K562 (cell line): ENCODE data around the gene ARFRP1. TPM values are rescaled to one million over a fixed set of nuclear protein-coding genes. Genes with fewer than 3 reads are reported as not detected.

Experiments used
- DPF2 ChIP-seq: fragments of 450-650 bp; IDR thresholded peaks from 2 replicates; pipeline ENCODE4 v1.6.1; 2016
- ETV6 ChIP-seq, 3 experiments: fragments of 150-350 bp in 1 of 3; sonication (generic) in 1 of 3; formaldehyde crosslinking in 1 of 3; IDR thresholded peaks; 2 replicates each; pipeline versions ENCODE4 v1.6.1 to v1.8.0; 2014 to 2022; ENCODE audit warnings: borderline replicate concordance in 2 of 3, low read depth in 2 of 3, antibody characterized with exemption in 1 of 3, low read length in 1 of 3, mild to moderate bottlenecking in 1 of 3, missing genetic modification reagents in 1 of 3
- FOXJ3 ChIP-seq: sonication (generic); formaldehyde crosslinking; IDR thresholded peaks from 2 replicates; pipeline ENCODE4 v1.4.0; 2020; ENCODE audit warnings: mild to moderate bottlenecking, missing genetic modification reagents
- FOXK2 ChIP-seq, 2 experiments: fragments of 450-650 bp; IDR thresholded peaks in 1 of 2; conservative IDR thresholded peaks in 1 of 2; 2 replicates each; pipeline ENCODE4 v1.6.1; 2016; ENCODE audit warnings: low read depth in 2 of 2, mild to moderate bottlenecking in 1 of 2
- MYNN ChIP-seq, 2 experiments: sonication (generic); formaldehyde crosslinking in 1 of 2; IDR thresholded peaks; 2 replicates each; pipeline versions ENCODE4 v1.5.0 to v1.6.1; 2016 to 2020; ENCODE audit warnings: antibody characterized with exemption in 1 of 2, missing genetic modification reagents in 1 of 2
- NCOA1 ChIP-seq: fragments of 450-650 bp; IDR thresholded peaks from 2 replicates; pipeline ENCODE4 v1.6.1; 2016; ENCODE audit warnings: low read depth
- POLR2AphosphoS5 ChIP-seq: IDR thresholded peaks from 2 replicates; pipeline ENCODE4 v1.6.1; 2011; ENCODE audit warnings: mild to moderate bottlenecking, low read depth, low read length, moderate library complexity; ENCODE audit not compliant: control insufficient read depth, insufficient read depth
- ZNF212 ChIP-seq: fragments of 450-650 bp; formaldehyde crosslinking; IDR thresholded peaks from 2 replicates; pipeline ENCODE4 v1.4.0; 2020; ENCODE audit warnings: mild to moderate bottlenecking
- polyA plus RNA-seq, 8 experiments: library from polyadenylated mRNA; depleted of rRNA in 4 of 8; stranded (reverse) in 5 of 8; unstranded in 3 of 8; fragments of >200 nt; fragmentation: Nextera tagmentation in 2 of 8; fragmentation: Illumina TruSeq in 1 of 8; extraction: Ambion mirVana in 2 of 8; extraction: Trizol in 1 of 8; gene quantifications; 2 replicates each; pipeline versions ENCODE4 v1.2.1 to v1.2.3, GENCODE V29; 2011 to 2014; ENCODE audit warnings: inconsistent platforms in 1 of 8, missing spikeins in 1 of 8
- total RNA-seq, 7 experiments: library from RNA; depleted of rRNA in 6 of 7; stranded (reverse); fragments of >200 nt in 6 of 7; fragmentation: Illumina TruSeq in 2 of 7; extraction: Trizol in 2 of 7; gene quantifications; 2 replicates each; pipeline versions ENCODE4 v1.2.1 to v1.2.3, GENCODE V29; 2011 to 2021; ENCODE audit warnings: low replicate concordance in 1 of 7
- TF ChIP-seq, protein P1 (sequence below): sonication (generic); formaldehyde crosslinking; IDR thresholded peaks from 2 replicates; pipeline ENCODE4 v1.8.0; 2022; ENCODE audit warnings: mild to moderate bottlenecking, missing genetic modification reagents
- TF ChIP-seq, protein P2 (sequence below): fragments of 450-650 bp; formaldehyde crosslinking; IDR thresholded peaks from 2 replicates; pipeline ENCODE4 v1.4.0; 2020; ENCODE audit warnings: mild to moderate bottlenecking, moderate library complexity

The ARFRP1 gene
- total and polyA plus RNA-seq, 9 of the 15 experiments (the other 6 are each of a cell fraction or from before 2014, with no cell fraction given) = 2.2 to 78.9 (median 37.3) TPM

DNA sequence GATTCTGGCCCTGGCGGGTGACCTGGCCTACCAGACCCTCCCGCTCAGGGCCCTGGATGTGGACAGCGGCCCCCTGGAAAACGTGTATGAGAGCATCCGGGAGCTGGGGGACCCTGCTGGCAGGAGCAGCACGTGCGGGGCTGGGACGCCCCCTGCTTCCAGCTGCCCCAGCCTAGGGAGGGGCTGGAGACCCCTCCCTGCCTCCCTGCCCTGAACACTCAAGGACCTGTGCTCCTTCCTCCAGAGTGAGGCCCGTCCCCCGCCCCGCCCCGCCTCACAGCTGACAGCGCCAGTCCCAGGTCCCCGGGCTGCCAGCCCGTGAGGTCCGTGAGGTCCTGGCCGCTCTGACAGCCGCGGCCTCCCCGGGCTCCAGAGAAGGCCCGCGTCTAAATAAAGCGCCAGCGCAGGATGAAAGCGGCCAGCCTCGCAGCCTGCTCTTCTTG, 30.9 kb upstream of the ARFRP1 start (continued):
- TF ChIP-seq, protein P1, sequence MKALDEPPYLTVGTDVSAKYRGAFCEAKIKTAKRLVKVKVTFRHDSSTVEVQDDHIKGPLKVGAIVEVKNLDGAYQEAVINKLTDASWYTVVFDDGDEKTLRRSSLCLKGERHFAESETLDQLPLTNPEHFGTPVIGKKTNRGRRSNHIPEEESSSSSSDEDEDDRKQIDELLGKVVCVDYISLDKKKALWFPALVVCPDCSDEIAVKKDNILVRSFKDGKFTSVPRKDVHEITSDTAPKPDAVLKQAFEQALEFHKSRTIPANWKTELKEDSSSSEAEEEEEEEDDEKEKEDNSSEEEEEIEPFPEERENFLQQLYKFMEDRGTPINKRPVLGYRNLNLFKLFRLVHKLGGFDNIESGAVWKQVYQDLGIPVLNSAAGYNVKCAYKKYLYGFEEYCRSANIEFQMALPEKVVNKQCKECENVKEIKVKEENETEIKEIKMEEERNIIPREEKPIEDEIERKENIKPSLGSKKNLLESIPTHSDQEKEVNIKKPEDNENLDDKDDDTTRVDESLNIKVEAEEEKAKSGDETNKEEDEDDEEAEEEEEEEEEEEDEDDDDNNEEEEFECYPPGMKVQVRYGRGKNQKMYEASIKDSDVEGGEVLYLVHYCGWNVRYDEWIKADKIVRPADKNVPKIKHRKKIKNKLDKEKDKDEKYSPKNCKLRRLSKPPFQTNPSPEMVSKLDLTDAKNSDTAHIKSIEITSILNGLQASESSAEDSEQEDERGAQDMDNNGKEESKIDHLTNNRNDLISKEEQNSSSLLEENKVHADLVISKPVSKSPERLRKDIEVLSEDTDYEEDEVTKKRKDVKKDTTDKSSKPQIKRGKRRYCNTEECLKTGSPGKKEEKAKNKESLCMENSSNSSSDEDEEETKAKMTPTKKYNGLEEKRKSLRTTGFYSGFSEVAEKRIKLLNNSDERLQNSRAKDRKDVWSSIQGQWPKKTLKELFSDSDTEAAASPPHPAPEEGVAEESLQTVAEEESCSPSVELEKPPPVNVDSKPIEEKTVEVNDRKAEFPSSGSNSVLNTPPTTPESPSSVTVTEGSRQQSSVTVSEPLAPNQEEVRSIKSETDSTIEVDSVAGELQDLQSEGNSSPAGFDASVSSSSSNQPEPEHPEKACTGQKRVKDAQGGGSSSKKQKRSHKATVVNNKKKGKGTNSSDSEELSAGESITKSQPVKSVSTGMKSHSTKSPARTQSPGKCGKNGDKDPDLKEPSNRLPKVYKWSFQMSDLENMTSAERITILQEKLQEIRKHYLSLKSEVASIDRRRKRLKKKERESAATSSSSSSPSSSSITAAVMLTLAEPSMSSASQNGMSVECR (CRISPR knock-in tag) = 0 out of 2 replicates have a peak, but pooled peaks have one; percentile 15
- TF ChIP-seq MYNN (IDR thresholded peaks at IDR 0.05) (no peak), MYNN (CRISPR knock-in tag; IDR thresholded peaks at IDR 0.05) (no peak), ZNF212 (CRISPR knock-in tag) (no peak), FOXK2 (conservative IDR thresholded peaks at IDR 0.05 in 1 of 2, IDR thresholded peaks at IDR 0.05 in 1 of 2; ENCODE audit: low read depth in 2 of 2) (no peak), ETV6 (IDR thresholded peaks at IDR 0.05; ENCODE audit: borderline replicate concordance in 1 of 2, low read depth in 2 of 2, low read length in 1 of 2) (no peak), ETV6 (CRISPR knock-in tag; IDR thresholded peaks at IDR 0.05; ENCODE audit: borderline replicate concordance) (no peak), FOXJ3 (no peak), NCOA1 (no peak), POLR2AphosphoS5 (no peak), DPF2 (no peak)
- TF ChIP-seq, protein P2, sequence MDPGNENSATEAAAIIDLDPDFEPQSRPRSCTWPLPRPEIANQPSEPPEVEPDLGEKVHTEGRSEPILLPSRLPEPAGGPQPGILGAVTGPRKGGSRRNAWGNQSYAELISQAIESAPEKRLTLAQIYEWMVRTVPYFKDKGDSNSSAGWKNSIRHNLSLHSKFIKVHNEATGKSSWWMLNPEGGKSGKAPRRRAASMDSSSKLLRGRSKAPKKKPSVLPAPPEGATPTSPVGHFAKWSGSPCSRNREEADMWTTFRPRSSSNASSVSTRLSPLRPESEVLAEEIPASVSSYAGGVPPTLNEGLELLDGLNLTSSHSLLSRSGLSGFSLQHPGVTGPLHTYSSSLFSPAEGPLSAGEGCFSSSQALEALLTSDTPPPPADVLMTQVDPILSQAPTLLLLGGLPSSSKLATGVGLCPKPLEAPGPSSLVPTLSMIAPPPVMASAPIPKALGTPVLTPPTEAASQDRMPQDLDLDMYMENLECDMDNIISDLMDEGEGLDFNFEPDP (CRISPR knock-in tag) = no peak
